PC-9 (cell line): ENCODE results near the gene CTDP1.

Experiments
- EZH2 ChIP-seq: fragments of 200-600 bp; sonication (generic); IDR thresholded peaks from 2 replicates; pipeline ENCODE4 v1.8.0; 2017; ENCODE audit warnings: antibody characterized with exemption, low read depth
- TF ChIP-seq, protein P1 (sequence below): fragments of 200-600 bp; sonication (generic); conservative IDR thresholded peaks from 2 replicates; pipeline ENCODE4 v1.6.1; 2017; ENCODE audit warnings: mixed run types, antibody characterized with exemption, mild to moderate bottlenecking, moderate library complexity

DNA sequence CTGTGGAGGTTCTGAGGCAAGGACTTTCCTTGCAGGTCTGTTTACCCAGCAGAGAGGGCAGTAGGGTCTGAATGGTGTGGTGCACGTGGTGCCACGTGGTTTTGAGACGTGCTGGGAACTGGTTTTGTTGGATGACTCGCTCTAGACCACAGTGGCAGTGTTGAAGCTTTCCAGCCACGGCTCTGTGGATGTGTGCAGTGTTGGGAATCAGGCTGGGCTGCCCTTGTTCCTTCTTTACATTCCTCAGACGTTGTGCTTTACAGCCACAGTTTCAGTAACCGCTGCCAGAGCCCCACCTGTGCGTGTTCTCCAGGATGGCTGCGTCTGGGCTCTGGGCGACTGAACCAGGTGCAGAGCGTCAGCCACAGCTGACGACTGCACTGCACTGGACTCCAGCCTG is 8.2 kb downstream of the CTDP1 start:
- TF ChIP-seq, protein P1, sequence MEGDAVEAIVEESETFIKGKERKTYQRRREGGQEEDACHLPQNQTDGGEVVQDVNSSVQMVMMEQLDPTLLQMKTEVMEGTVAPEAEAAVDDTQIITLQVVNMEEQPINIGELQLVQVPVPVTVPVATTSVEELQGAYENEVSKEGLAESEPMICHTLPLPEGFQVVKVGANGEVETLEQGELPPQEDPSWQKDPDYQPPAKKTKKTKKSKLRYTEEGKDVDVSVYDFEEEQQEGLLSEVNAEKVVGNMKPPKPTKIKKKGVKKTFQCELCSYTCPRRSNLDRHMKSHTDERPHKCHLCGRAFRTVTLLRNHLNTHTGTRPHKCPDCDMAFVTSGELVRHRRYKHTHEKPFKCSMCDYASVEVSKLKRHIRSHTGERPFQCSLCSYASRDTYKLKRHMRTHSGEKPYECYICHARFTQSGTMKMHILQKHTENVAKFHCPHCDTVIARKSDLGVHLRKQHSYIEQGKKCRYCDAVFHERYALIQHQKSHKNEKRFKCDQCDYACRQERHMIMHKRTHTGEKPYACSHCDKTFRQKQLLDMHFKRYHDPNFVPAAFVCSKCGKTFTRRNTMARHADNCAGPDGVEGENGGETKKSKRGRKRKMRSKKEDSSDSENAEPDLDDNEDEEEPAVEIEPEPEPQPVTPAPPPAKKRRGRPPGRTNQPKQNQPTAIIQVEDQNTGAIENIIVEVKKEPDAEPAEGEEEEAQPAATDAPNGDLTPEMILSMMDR, result no peak
- TF ChIP-seq EZH2, result no peak
